Epithelial cell of proximal tubule (primary cell): ENCODE measurements around the gene HOXB4. TPM values are rescaled to one million over a fixed set of nuclear protein-coding genes. Genes with fewer than 3 reads are reported as not detected.

Experiments used
- DNase-seq: peaks from one replicate; pipeline ENCODE4 v3.0.0-alpha.2; 2011; ENCODE audit warnings: low read depth
- H3K4me3 ChIP-seq: 2 replicates; pipeline ENCODE4 v1.5.1; 2011; ENCODE audit warnings: low read depth, mild to moderate bottlenecking, low read length
- total RNA-seq: library from RNA; depleted of rRNA; stranded (reverse); fragments of >200 nt; gene quantifications from 2 replicates; pipeline ENCODE4 v1.2.3, GENCODE V29; 2015
- TF ChIP-seq, protein P1 (sequence below): conservative IDR thresholded peaks from 2 replicates; pipeline ENCODE4 v1.5.1; 2012; ENCODE audit warnings: low read depth, mild to moderate bottlenecking, low read length

Gene HOXB4
- total RNA-seq, 1 donor from 2014 or later: 5.7 TPM

DNA sequence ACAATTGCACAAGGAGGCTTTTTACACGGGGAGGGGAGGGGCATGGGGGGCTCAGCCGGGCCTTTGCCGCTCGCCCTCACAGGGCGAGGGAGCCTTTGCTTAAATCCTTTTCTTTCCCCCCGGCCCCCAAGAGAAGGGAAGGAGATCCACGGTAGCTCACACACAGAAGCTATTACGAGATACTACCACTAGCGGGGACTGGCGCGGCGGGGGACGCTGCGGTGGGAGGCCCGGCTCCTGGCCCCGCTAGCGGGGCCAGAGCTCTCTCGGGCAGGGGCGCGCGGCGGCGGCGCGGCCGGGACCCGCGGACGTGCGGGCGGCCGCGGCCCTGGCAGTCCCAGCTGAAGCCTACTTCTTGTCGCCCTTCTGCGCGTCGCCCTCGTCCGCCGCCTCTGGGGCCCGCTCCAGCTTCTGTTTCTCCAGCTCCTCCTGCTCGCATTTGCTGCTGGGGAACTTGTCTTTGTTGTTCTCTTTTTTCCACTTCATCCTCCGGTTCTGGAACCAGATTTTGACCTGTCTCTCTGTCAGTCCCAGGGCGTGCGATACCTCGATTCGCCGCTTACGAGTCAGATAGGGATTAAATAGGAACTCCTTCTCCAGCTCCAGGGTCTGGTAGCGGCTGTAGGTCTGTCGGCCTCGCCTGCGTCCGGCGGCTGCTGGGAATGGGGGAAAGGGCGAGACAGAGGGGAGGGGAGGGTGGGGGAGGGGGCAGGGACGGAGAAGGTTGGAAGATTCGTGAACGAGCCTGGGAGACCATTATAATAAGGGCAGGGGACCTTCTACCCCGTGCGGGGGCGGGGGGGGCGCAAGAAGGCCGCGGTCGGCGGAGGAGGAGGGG is 34.9 kb upstream of the HOXB4 start:
- peak overlapping the region; percentile 86 for H3K4me3 ChIP-seq
- TF ChIP-seq, protein P1, sequence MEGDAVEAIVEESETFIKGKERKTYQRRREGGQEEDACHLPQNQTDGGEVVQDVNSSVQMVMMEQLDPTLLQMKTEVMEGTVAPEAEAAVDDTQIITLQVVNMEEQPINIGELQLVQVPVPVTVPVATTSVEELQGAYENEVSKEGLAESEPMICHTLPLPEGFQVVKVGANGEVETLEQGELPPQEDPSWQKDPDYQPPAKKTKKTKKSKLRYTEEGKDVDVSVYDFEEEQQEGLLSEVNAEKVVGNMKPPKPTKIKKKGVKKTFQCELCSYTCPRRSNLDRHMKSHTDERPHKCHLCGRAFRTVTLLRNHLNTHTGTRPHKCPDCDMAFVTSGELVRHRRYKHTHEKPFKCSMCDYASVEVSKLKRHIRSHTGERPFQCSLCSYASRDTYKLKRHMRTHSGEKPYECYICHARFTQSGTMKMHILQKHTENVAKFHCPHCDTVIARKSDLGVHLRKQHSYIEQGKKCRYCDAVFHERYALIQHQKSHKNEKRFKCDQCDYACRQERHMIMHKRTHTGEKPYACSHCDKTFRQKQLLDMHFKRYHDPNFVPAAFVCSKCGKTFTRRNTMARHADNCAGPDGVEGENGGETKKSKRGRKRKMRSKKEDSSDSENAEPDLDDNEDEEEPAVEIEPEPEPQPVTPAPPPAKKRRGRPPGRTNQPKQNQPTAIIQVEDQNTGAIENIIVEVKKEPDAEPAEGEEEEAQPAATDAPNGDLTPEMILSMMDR: no peak
- no peak for DNase-seq

GRCh38 chr17:48612456-48612853 is 34.3 kb upstream of the HOXB4 start:
- TF ChIP-seq, protein P1: no peak
- peak overlapping the region; percentile 86 for H3K4me3 ChIP-seq
- DNase-seq: no peak

DNA sequence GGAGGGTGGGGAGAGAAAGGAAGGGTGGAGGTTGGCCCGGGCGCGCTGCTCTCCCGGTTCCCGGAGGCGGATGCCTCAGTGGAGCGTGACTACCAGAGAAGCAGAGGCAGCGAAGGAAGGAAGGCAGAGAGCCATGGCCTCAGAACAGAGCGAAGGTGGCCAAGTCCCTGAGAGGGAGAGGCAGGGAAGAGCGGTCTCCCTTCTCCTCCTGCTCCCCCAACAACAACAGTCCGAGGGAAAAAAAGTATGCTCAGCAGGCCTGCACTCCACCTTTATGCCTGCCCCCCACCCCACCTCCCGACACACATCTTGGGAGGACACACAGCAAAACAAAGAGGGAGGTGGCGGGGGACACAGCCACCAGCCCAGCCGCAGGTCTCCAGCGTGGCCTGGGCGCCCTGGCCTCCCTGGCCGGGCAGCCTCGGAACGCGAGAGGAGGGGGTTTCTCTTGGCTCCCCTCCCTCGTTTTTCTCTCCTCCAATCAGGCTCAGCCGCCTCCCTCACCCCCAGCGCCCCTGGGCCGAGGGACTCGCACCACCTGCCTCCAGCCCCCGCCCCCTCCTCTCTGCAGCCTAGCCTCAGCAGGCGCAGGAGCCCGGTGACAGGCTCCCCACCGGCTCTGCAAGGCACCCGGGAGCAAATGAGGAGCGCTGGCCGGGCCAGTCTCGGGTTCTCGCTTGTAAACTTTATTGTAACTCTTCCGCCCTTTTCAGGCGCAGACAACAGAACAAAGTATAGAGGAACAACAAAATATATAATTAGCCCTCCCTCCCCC is 33.7 kb upstream of the HOXB4 start:
- no peak for DNase-seq
- TF ChIP-seq, protein P1: no peak
- peak overlapping the region; percentile 86 for H3K4me3 ChIP-seq

GRCh38 chr17:48611213-48611612 is 33.1 kb upstream of the HOXB4 start:
- peak overlapping the region; percentile 86 for H3K4me3 ChIP-seq
- no peak for DNase-seq
- TF ChIP-seq, protein P1: no peak

DNA sequence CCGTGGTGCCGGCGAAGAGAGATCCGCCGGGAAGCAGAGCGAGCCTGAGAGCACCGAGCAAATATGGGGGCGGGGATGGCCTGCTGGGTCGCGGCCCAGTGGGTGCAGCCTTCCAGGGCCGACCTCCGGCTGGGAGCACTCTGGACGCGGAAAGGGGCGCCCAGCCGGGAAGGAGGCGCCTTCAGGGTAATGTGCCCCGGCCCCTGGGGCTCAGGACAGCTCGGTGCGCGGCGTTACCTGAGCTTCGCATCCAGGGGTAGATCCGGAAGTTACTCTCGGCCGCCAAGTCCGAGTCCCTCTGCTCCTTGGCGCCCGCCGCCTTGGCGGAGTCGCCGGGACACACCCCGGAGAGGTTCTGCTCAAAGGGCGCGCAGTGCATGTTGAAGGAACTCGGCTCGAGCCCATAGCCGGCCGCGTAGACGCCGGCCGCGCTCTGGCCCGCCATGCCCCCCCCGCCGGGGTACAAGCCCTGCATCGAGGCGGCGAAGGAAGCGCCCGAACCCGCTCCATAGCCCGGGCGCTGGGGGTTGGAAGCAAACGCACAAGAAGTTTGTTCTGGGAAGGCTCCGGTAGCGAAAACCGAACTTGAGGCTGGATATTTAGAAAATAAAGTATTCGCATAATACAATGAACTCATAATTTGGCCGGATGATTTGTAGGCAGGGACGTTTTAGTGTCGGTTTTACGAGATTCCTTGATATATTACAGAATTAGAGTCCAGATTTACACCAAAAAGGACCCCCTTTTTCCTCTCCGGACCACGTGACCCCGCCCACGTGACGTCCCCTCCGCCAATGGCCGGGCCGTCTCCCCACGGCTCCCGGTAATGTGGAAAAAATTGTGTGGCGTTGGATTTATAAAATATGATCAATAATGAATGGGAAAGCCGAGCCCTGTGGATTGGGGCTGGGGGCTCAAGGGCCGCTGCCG is 32.4 kb upstream of the HOXB4 start, which contains the start of gene HOXB7:
Gene HOXB7, minus strand, starts transcription at position 736 of the 930 bp plus-strand sequence. Its CDS starts 99 bp downstream, at position 637.
- H3K4me3 ChIP-seq: peak within 1 kb of the TSS; percentile 86
- DNase-seq: no peak
- TF ChIP-seq, protein P1: no peak

- DNase-seq: no peak
- peak overlapping the region; percentile 86 for H3K4me3 ChIP-seq
- TF ChIP-seq, protein P1: no peak
Observed at GRCh38 chr17:48609759-48610281, 31.7 kb upstream of the HOXB4 start.
